GM19240 (cell line): Measurements from ENCODE around the gene TGFBR3L.
"Not testable (repeated sequence)": the region's sequence is repeated elsewhere in the genome, so short reads cannot be mapped to it uniquely, and the experiment has no call there.

Experiments
- DNase-seq: peaks from one replicate; pipeline ENCODE4 v3.0.0; 2011; ENCODE audit warnings: low spot score; ENCODE audit not compliant: insufficient read length

Gene TGFBR3L

GRCh38 chr19:7947939-7948338 lies 33.3 kb downstream of the TGFBR3L start:
- DNase-seq: no peak

- no peak for DNase-seq
Measured at GRCh38 chr19:7953060-7953459, 38.4 kb downstream of the TGFBR3L start.

GRCh38 chr19:7953576-7953975 lies 38.9 kb downstream of the TGFBR3L start:
- no peak for DNase-seq

GRCh38 chr19:7955696-7956095 lies 41.1 kb downstream of the TGFBR3L start:
- DNase-seq: no peak

GRCh38 chr19:7959211-7959610 lies 44.6 kb downstream of the TGFBR3L start:
- no peak for DNase-seq

- not testable (repeated sequence) for DNase-seq
Measured at GRCh38 chr19:7961082-7961481, 46.5 kb downstream of the TGFBR3L start.

GRCh38 chr19:7961920-7962626 lies 47.4 kb downstream of the TGFBR3L start:
- no peak for DNase-seq

GRCh38 chr19:7962644-7963268 lies 48.1 kb downstream of the TGFBR3L start:
- DNase-seq: no peak

- no peak for DNase-seq
Measured at GRCh38 chr19:7963566-7963965, 48.9 kb downstream of the TGFBR3L start.

GRCh38 chr19:7965259-7965841 lies 50.7 kb downstream of the TGFBR3L start:
- DNase-seq: no peak

- DNase-seq: no peak
Measured at GRCh38 chr19:7965921-7966665, 51.5 kb downstream of the TGFBR3L start.

- DNase-seq: no peak
Measured at GRCh38 chr19:7968008-7968795, 53.6 kb downstream of the TGFBR3L start.
